SHP77 treated with DMSO at 0.1 percent for 48 hours (cell line): ENCODE results near the gene C1QTNF4.
A peak's percentile ranks its signal among the peaks of the same experiment; 100 is the strongest.

Source experiments
- DNase-seq: peaks from one replicate; lab custom pipeline; 2025; lab: John Stamatoyannopoulos, UW

Gene C1QTNF4

GRCh38 chr11:47592970-47593369 lies 1.2 kb downstream of the C1QTNF4 start:
- no peak for DNase-seq

GRCh38 chr11:47592251-47592650 lies 2.0 kb downstream of the C1QTNF4 start:
- DNase-seq, result no peak

- no peak for DNase-seq
These were observed 2.4 kb downstream of the C1QTNF4 start for GRCh38 chr11:47591764-47592163.

- no peak for DNase-seq
These were observed 4.0 kb downstream of the C1QTNF4 start for GRCh38 chr11:47589977-47590861.

- DNase-seq, result no peak
These were observed 4.6 kb downstream of the C1QTNF4 start for GRCh38 chr11:47589584-47589976.

- no peak for DNase-seq
These were observed 5.1 kb downstream of the C1QTNF4 start for GRCh38 chr11:47589118-47589517.

- no peak for DNase-seq
These were observed 6.4 kb downstream of the C1QTNF4 start for GRCh38 chr11:47587723-47588326.

- DNase-seq, result no peak
These were observed 7.0 kb downstream of the C1QTNF4 start for GRCh38 chr11:47587039-47587716.

- no peak for DNase-seq
These were observed 7.9 kb downstream of the C1QTNF4 start, which contains the start of gene FAM180B for GRCh38 chr11:47586098-47586855. FAM180B (plus strand) TSS chr11:47586678; CDS start chr11:47586769, 91 bp downstream.

GRCh38 chr11:47583844-47584243 lies 10.4 kb downstream of the C1QTNF4 start:
- DNase-seq, result no peak

- DNase-seq, result peak; percentile 91
These were observed 15.4 kb downstream of the C1QTNF4 start, which contains the start of the genes KBTBD4 and NDUFS3 for GRCh38 chr11:47578524-47579494. KBTBD4 (minus strand) TSS chr11:47578970; CDS start chr11:47578951, 19 bp downstream. NDUFS3 (plus strand) TSS chr11:47579074; CDS start chr11:47579092, 18 bp downstream.

GRCh38 chr11:47577460-47578041 lies 16.7 kb downstream of the C1QTNF4 start:
- no peak for DNase-seq

GRCh38 chr11:47573321-47573720 lies 20.9 kb downstream of the C1QTNF4 start:
- no peak for DNase-seq

GRCh38 chr11:47572715-47573255 lies 21.4 kb downstream of the C1QTNF4 start:
- no peak for DNase-seq

- DNase-seq, result no peak
These were observed 22.3 kb downstream of the C1QTNF4 start for GRCh38 chr11:47571895-47572294.

GRCh38 chr11:47571357-47571729 lies 22.9 kb downstream of the C1QTNF4 start:
- no peak for DNase-seq

GRCh38 chr11:47570651-47571356 lies 23.4 kb downstream of the C1QTNF4 start:
- DNase-seq, result no peak

GRCh38 chr11:47569646-47570045 lies 24.6 kb downstream of the C1QTNF4 start:
- no peak for DNase-seq

GRCh38 chr11:47566149-47566698 lies 28.0 kb downstream of the C1QTNF4 start:
- DNase-seq, result no peak
